Neural progenitor cell (in vitro differentiated cells): ENCODE results near the gene ADRB2. TPM values are rescaled to one million over a fixed set of nuclear protein-coding genes. Genes with fewer than 3 reads are reported as not detected.
"Not testable (repeated sequence)": the region's sequence is repeated elsewhere in the genome, so short reads cannot be mapped to it uniquely, and the experiment has no call there.

Source experiments
- DNase-seq: peaks from one replicate; pipeline ENCODE4 v3.0.0-alpha.2; 2016; ENCODE audit warnings: low spot score
- H2AFZ ChIP-seq: fragments of 200-600 bp; sonication (generic); replicated peaks from 2 replicates; pipeline ENCODE4 v1.6.1; 2016; ENCODE audit warnings: antibody characterized with exemption
- H3F3A ChIP-seq: fragments of 200-600 bp; sonication (generic); 2 replicates; pipeline ENCODE4 v1.6.1; 2016; ENCODE audit warnings: antibody characterized with exemption, low read depth
- H3K27ac ChIP-seq: fragments of 200-600 bp; sonication (generic); 2 replicates; pipeline ENCODE4 v1.5.1; 2016; ENCODE audit warnings: mild to moderate bottlenecking
- H3K27me3 ChIP-seq: fragments of 200-600 bp; sonication (generic); 2 replicates; pipeline ENCODE4 v1.6.1; 2016; ENCODE audit warnings: mild to moderate bottlenecking, moderate library complexity
- H3K36me3 ChIP-seq: fragments of 200-600 bp; sonication (generic); 2 replicates; pipeline ENCODE4 v1.5.1; 2016
- H3K4me1 ChIP-seq: fragments of 200-600 bp; sonication (generic); 2 replicates; pipeline ENCODE4 v1.6.1; 2016; ENCODE audit warnings: mixed run types
- H3K4me2 ChIP-seq: fragments of 200-600 bp; sonication (generic); 2 replicates; pipeline ENCODE4 v1.6.1; 2016
- H3K4me3 ChIP-seq: fragments of 200-600 bp; sonication (generic); 2 replicates; pipeline ENCODE4 v1.5.1; 2016
- H3K79me2 ChIP-seq: fragments of 200-600 bp; sonication (generic); 2 replicates; pipeline ENCODE4 v1.6.1; 2016; ENCODE audit warnings: low read depth
- H3K9ac ChIP-seq: fragments of 200-600 bp; sonication (generic); 2 replicates; pipeline ENCODE4 v1.6.1; 2016
- H3K9me3 ChIP-seq: fragments of 200-600 bp; sonication (generic); 2 replicates; pipeline ENCODE4 v1.5.1; 2016; ENCODE audit warnings: low read depth
- H4K20me1 ChIP-seq: fragments of 200-600 bp; sonication (generic); 2 replicates; pipeline ENCODE4 v1.6.1; 2016; ENCODE audit warnings: low read depth
- H3K27ac Mint-ChIP-seq: 3 replicates; pipeline ENCODE4 v1.8.0; 2021; ENCODE audit warnings: mixed read lengths
- H3K27me3 Mint-ChIP-seq: 2 replicates; pipeline ENCODE4 v1.8.0; 2022; ENCODE audit warnings: low read depth, mild to moderate bottlenecking, inconsistent platforms, moderate library complexity, mixed read lengths; ENCODE audit not compliant: insufficient read depth
- H3K36me3 Mint-ChIP-seq: 3 replicates; pipeline ENCODE4 v1.8.0; 2021; ENCODE audit warnings: mixed read lengths
- H3K4me1 Mint-ChIP-seq: 3 replicates; pipeline ENCODE4 v1.8.0; 2021; ENCODE audit warnings: mixed read lengths
- H3K4me3 Mint-ChIP-seq: 3 replicates; pipeline ENCODE4 v1.8.0; 2021; ENCODE audit warnings: mild to moderate bottlenecking, moderate library complexity, mixed read lengths
- H3K9me3 Mint-ChIP-seq: 3 replicates; pipeline ENCODE4 v1.8.0; 2020; ENCODE audit warnings: mixed read lengths
- CTCF ChIP-seq: fragments of 200-600 bp; sonication (generic); IDR thresholded peaks from 2 replicates; pipeline ENCODE4 v1.5.1; 2017; ENCODE audit warnings: antibody characterized with exemption, mild to moderate bottlenecking
- EZH2 ChIP-seq: fragments of 200-600 bp; sonication (generic); IDR thresholded peaks from 2 replicates; pipeline ENCODE4 v1.6.1; 2017; ENCODE audit warnings: antibody characterized with exemption, mild to moderate bottlenecking, moderate library complexity
- EZH2phosphoT487 ChIP-seq: fragments of 200-600 bp; sonication (generic); IDR thresholded peaks from 2 replicates; pipeline ENCODE4 v1.6.1; 2017; ENCODE audit warnings: antibody characterized with exemption
- total RNA-seq: library from RNA; depleted of rRNA; stranded (reverse); fragments of >200 nt; gene quantifications from 2 replicates; pipeline ENCODE4 v1.2.3, GENCODE V29; 2015; ENCODE audit warnings: low replicate concordance

ADRB2 gene
- total RNA-seq, 1 donor from 2014 or later = 0.32 TPM

GRCh38 chr5:148799737-148800527, 26.5 kb upstream of the ADRB2 start:
- H3K4me1 ChIP-seq = no peaks in the 10 kb centered on the region
- H2AFZ ChIP-seq = no peak overlapping the region
- no peak for DNase-seq
- H3F3A ChIP-seq = no peaks in the 10 kb centered on the region
- no peaks in the 10 kb centered on the region for H3K36me3 Mint-ChIP-seq
- H3K4me2 ChIP-seq = no peak overlapping the region
- no peaks in the 10 kb centered on the region for H3K36me3 ChIP-seq
- no peak overlapping the region for H3K4me3 Mint-ChIP-seq
- no peak overlapping the region for H3K4me3 ChIP-seq
- H3K79me2 ChIP-seq = no peaks in the 10 kb centered on the region
- no peaks in the 10 kb centered on the region for H4K20me1 ChIP-seq
- H3K27ac Mint-ChIP-seq = no peak overlapping the region
- no peaks in the 10 kb centered on the region for H3K9me3 Mint-ChIP-seq
- no peak for TF ChIP-seq EZH2phosphoT487
- no peak overlapping the region for H3K9ac ChIP-seq
- H3K27ac ChIP-seq = no peak overlapping the region
- H3K4me1 Mint-ChIP-seq = no peaks in the 10 kb centered on the region
- H3K9me3 ChIP-seq = no peaks in the 10 kb centered on the region
- no peaks in the 10 kb centered on the region for H3K27me3 Mint-ChIP-seq
- H3K27me3 ChIP-seq = no peaks in the 10 kb centered on the region

- no peaks in the 10 kb centered on the region for H3K79me2 ChIP-seq
- no peaks in the 10 kb centered on the region for H3F3A ChIP-seq
- no peak for TF ChIP-seq EZH2
- no peak overlapping the region for H3K4me2 ChIP-seq
- H3K27me3 ChIP-seq = no peaks in the 10 kb centered on the region
- no peak for DNase-seq
- H3K4me3 ChIP-seq = no peak overlapping the region
- H3K36me3 Mint-ChIP-seq = no peaks in the 10 kb centered on the region
- no peaks in the 10 kb centered on the region for H3K4me1 ChIP-seq
- H2AFZ ChIP-seq = no peak overlapping the region
- H3K9me3 ChIP-seq = no peaks in the 10 kb centered on the region
- H3K27me3 Mint-ChIP-seq = no peaks in the 10 kb centered on the region
- peaks cover 9% of the 10 kb centered on the region for H3K4me1 Mint-ChIP-seq
- H3K9ac ChIP-seq = no peak overlapping the region
- H4K20me1 ChIP-seq = no peaks in the 10 kb centered on the region
- H3K27ac ChIP-seq = no peak overlapping the region
- H3K27ac Mint-ChIP-seq = no peak overlapping the region
- no peaks in the 10 kb centered on the region for H3K9me3 Mint-ChIP-seq
- no peaks in the 10 kb centered on the region for H3K36me3 ChIP-seq
- H3K4me3 Mint-ChIP-seq = no peak overlapping the region
Observed at GRCh38 chr5:148801682-148802276, 24.6 kb upstream of the ADRB2 start.

- H3K36me3 Mint-ChIP-seq, H3K4me1 ChIP-seq, H3F3A ChIP-seq, H3K27ac Mint-ChIP-seq, H3K9ac ChIP-seq, H3K79me2 ChIP-seq, H3K4me2 ChIP-seq, DNase-seq, H3K27me3 Mint-ChIP-seq, H3K27ac ChIP-seq, H2AFZ ChIP-seq, H3K9me3 ChIP-seq, H4K20me1 ChIP-seq, H3K4me3 Mint-ChIP-seq, H3K27me3 ChIP-seq, H3K9me3 Mint-ChIP-seq, H3K4me3 ChIP-seq, H3K36me3 ChIP-seq: not testable (repeated sequence)
- peaks cover 14% of the 10 kb centered on the region for H3K4me1 Mint-ChIP-seq
Observed at GRCh38 chr5:148803451-148803850, 23.0 kb upstream of the ADRB2 start.

GRCh38 chr5:148804393-148804792, 22.0 kb upstream of the ADRB2 start:
- H3K4me1 ChIP-seq = no peaks in the 10 kb centered on the region

More at GRCh38 chr5:148804393-148804792, 22.0 kb upstream of the ADRB2 start:
- H3K4me3 Mint-ChIP-seq = no peak overlapping the region
- H3K27me3 Mint-ChIP-seq = peaks cover 3% of the 10 kb centered on the region
- Histone ChIP-seq H3K4me2 (no peak overlapping the region), H4K20me1 (no peaks in the 10 kb centered on the region), H3K27me3 (no peaks in the 10 kb centered on the region), H3K36me3 (no peaks in the 10 kb centered on the region), H3K79me2 (no peaks in the 10 kb centered on the region), H3K9ac (no peak overlapping the region), H3K27ac (no peak overlapping the region), H3K4me3 (no peak overlapping the region), H3K9me3 (no peaks in the 10 kb centered on the region), H3F3A (no peaks in the 10 kb centered on the region), H2AFZ (no peak overlapping the region)
- no peak overlapping the region for H3K27ac Mint-ChIP-seq
- H3K4me1 Mint-ChIP-seq = peaks cover 21% of the 10 kb centered on the region
- no peaks in the 10 kb centered on the region for H3K36me3 Mint-ChIP-seq
- no peaks in the 10 kb centered on the region for H3K9me3 Mint-ChIP-seq
- TF ChIP-seq EZH2phosphoT487 (no peak), EZH2 (no peak), CTCF (no peak)
- no peak for DNase-seq
